K562 (cell line): ENCODE results near the gene NR2F6. TPM values are rescaled to one million over a fixed set of nuclear protein-coding genes. Genes with fewer than 3 reads are reported as not detected.

ENCODE experiments used
- E2F8 ChIP-seq: fragments of 450-650 bp; IDR thresholded peaks from 2 replicates; pipeline ENCODE4 v1.7.1; 2018; ENCODE audit warnings: mild to moderate bottlenecking, low read depth; ENCODE audit not compliant: partially characterized antibody
- ESRRA ChIP-seq: fragments of 450-650 bp; IDR thresholded peaks from 2 replicates; pipeline ENCODE4 v1.6.1; 2014; ENCODE audit warnings: low read depth, mild to moderate bottlenecking, moderate library complexity, borderline replicate concordance
- GATA2 ChIP-seq: sonication (generic); formaldehyde crosslinking; IDR thresholded peaks from 2 replicates; pipeline ENCODE4 v1.4.0; 2020; ENCODE audit warnings: mild to moderate bottlenecking, missing genetic modification reagents
- MIER1 ChIP-seq: fragments of 450-650 bp; IDR thresholded peaks from 2 replicates; pipeline ENCODE4 v1.6.1; 2016; ENCODE audit warnings: antibody characterized with exemption, mild to moderate bottlenecking, low read depth
- NRF1 ChIP-seq, 2 experiments: fragments of 450-650 bp; IDR thresholded peaks in 1 of 2; conservative IDR thresholded peaks in 1 of 2; 2 replicates each; pipeline ENCODE4 v1.6.1; 2014; ENCODE audit warnings: mild to moderate bottlenecking in 2 of 2
- PHF21A ChIP-seq: fragments of 450-650 bp; IDR thresholded peaks from 2 replicates; pipeline ENCODE4 v1.6.1; 2017; ENCODE audit warnings: low read depth, borderline replicate concordance
- RB1 ChIP-seq: fragments of 450-650 bp; IDR thresholded peaks from 2 replicates; pipeline ENCODE4 v1.6.1; 2017; ENCODE audit warnings: low read depth, mild to moderate bottlenecking
- RERE ChIP-seq: sonication (generic); formaldehyde crosslinking; IDR thresholded peaks from 2 replicates; pipeline ENCODE4 v1.8.0; 2023; ENCODE audit warnings: missing genetic modification reagents, mild to moderate bottlenecking, borderline replicate concordance
- SIN3B ChIP-seq: fragments of 450-650 bp; IDR thresholded peaks from 2 replicates; pipeline ENCODE4 v1.6.1; 2017; ENCODE audit warnings: low read depth, mild to moderate bottlenecking, moderate library complexity
- SMARCC2 ChIP-seq: fragments of 450-650 bp; IDR thresholded peaks from 2 replicates; pipeline ENCODE4 v1.6.1; 2017; ENCODE audit warnings: antibody characterized with exemption, moderate library complexity, mild to moderate bottlenecking, low read depth
- XRCC3 ChIP-seq: fragments of 450-650 bp; IDR thresholded peaks from 2 replicates; pipeline ENCODE4 v1.6.1; 2017; ENCODE audit warnings: mild to moderate bottlenecking, moderate library complexity
- ZBTB1 ChIP-seq: sonication (generic); formaldehyde crosslinking; IDR thresholded peaks from 2 replicates; pipeline ENCODE4 v1.8.1; 2023; ENCODE audit warnings: missing genetic modification reagents, low read depth, mild to moderate bottlenecking, borderline replicate concordance
- ZHX1 ChIP-seq: fragments of 150-350 bp; conservative IDR thresholded peaks from 2 replicates; pipeline ENCODE4 v1.6.1; 2014; ENCODE audit warnings: low read length
- ZNF274 ChIP-seq: IDR thresholded peaks from 2 replicates; pipeline ENCODE4 v1.6.1; 2011; ENCODE audit warnings: low read depth, mild to moderate bottlenecking, low read length, moderate library complexity, borderline replicate concordance
- polyA plus RNA-seq, 8 experiments: library from polyadenylated mRNA; depleted of rRNA in 4 of 8; stranded (reverse) in 5 of 8; unstranded in 3 of 8; fragments of >200 nt; fragmentation: Nextera tagmentation in 2 of 8; fragmentation: Illumina TruSeq in 1 of 8; extraction: Ambion mirVana in 2 of 8; extraction: Trizol in 1 of 8; gene quantifications; 2 replicates each; pipeline versions ENCODE4 v1.2.1 to v1.2.3, GENCODE V29; 2011 to 2014; ENCODE audit warnings: inconsistent platforms in 1 of 8, missing spikeins in 1 of 8
- total RNA-seq, 7 experiments: library from RNA; depleted of rRNA in 6 of 7; stranded (reverse); fragments of >200 nt in 6 of 7; fragmentation: Illumina TruSeq in 2 of 7; extraction: Trizol in 2 of 7; gene quantifications; 2 replicates each; pipeline versions ENCODE4 v1.2.1 to v1.2.3, GENCODE V29; 2011 to 2021; ENCODE audit warnings: low replicate concordance in 1 of 7

Gene NR2F6
- total and polyA plus RNA-seq, 9 of the 15 experiments (the other 6 are each of a cell fraction or from before 2014, with no cell fraction given), result 0.76 to 97.5 (median 18.8) TPM

GRCh38 chr19:17215127-17215971 is 30.4 kb downstream of the NR2F6 start, which contains the start of gene USE1 (continued):
- no peak for TF ChIP-seq MIER1
- TF ChIP-seq RERE, result no peak
- TF ChIP-seq GATA2 (CRISPR knock-in tag), result no peak
- TF ChIP-seq XRCC3, result no peak
- peak; percentile 70; the same call in 1 of the 2 replicates for TF ChIP-seq RB1
- no peak for TF ChIP-seq ZNF274
- no peak for TF ChIP-seq ZHX1
- TF ChIP-seq SMARCC2, result no peak; the same call in 1 of the 2 replicates
- peak; percentile 98 for TF ChIP-seq E2F8
- TF ChIP-seq ZBTB1 (CRISPR knock-in tag), result no peak; the same call in 1 of the 2 replicates
- peak; percentile 95 for TF ChIP-seq SIN3B
- peak in 1 of 2 experiments; percentile 43; a peak in 1 of 4 replicates for TF ChIP-seq NRF1 (conservative IDR thresholded peaks at IDR 0.05 in 1 of 2, IDR thresholded peaks at IDR 0.05 in 1 of 2)
- TF ChIP-seq PHF21A, result no peak
- peak; percentile 67 for TF ChIP-seq ESRRA
